Nephron progenitor cell (in vitro differentiated cells): Measurements from ENCODE around the gene C12orf43.

Experiments used
- DNase-seq: peaks from one replicate; pipeline ENCODE4 v3.0.0; 2021
- H3K27ac Mint-ChIP-seq: 2 replicates; pipeline ENCODE4 v1.8.0; 2021; ENCODE audit warnings: mild to moderate bottlenecking, moderate library complexity, mixed read lengths
- H3K27me3 Mint-ChIP-seq: 2 replicates; pipeline ENCODE4 v1.8.0; 2021; ENCODE audit warnings: mild to moderate bottlenecking, low read depth, mixed read lengths; ENCODE audit not compliant: poor library complexity
- H3K36me3 Mint-ChIP-seq: 2 replicates; pipeline ENCODE4 v1.8.0; 2021; ENCODE audit warnings: low read depth, mixed read lengths
- H3K4me1 Mint-ChIP-seq: 2 replicates; pipeline ENCODE4 v1.8.0; 2021; ENCODE audit warnings: mixed read lengths
- H3K4me3 Mint-ChIP-seq: 2 replicates; pipeline ENCODE4 v1.8.0; 2021; ENCODE audit warnings: mild to moderate bottlenecking, moderate library complexity, mixed read lengths
- H3K9me3 Mint-ChIP-seq: 2 replicates; pipeline ENCODE4 v1.8.0; 2021; ENCODE audit warnings: mild to moderate bottlenecking, moderate library complexity, mixed read lengths
- TF ChIP-seq, protein P1 (sequence below): fragments of 200-600 bp; sonication (generic); IDR thresholded peaks from 2 replicates; pipeline ENCODE4 v1.5.0; 2021; ENCODE audit warnings: antibody characterized with exemption

C12orf43 gene

GRCh38 chr12:120970310-120970709 lies 46.0 kb downstream of the C12orf43 start:
- H3K27ac Mint-ChIP-seq: peak overlapping the region; percentile 68
- no peak overlapping the region for H3K4me3 Mint-ChIP-seq
- H3K36me3 Mint-ChIP-seq: no peaks in the 10 kb centered on the region
- H3K4me1 Mint-ChIP-seq: peaks cover 19% of the 10 kb centered on the region
- H3K9me3 Mint-ChIP-seq: no peaks in the 10 kb centered on the region
- no peak for DNase-seq
- TF ChIP-seq, protein P1, sequence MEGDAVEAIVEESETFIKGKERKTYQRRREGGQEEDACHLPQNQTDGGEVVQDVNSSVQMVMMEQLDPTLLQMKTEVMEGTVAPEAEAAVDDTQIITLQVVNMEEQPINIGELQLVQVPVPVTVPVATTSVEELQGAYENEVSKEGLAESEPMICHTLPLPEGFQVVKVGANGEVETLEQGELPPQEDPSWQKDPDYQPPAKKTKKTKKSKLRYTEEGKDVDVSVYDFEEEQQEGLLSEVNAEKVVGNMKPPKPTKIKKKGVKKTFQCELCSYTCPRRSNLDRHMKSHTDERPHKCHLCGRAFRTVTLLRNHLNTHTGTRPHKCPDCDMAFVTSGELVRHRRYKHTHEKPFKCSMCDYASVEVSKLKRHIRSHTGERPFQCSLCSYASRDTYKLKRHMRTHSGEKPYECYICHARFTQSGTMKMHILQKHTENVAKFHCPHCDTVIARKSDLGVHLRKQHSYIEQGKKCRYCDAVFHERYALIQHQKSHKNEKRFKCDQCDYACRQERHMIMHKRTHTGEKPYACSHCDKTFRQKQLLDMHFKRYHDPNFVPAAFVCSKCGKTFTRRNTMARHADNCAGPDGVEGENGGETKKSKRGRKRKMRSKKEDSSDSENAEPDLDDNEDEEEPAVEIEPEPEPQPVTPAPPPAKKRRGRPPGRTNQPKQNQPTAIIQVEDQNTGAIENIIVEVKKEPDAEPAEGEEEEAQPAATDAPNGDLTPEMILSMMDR: no peak
- peaks cover 15% of the 10 kb centered on the region for H3K27me3 Mint-ChIP-seq

- H3K27me3 Mint-ChIP-seq: peaks cover 18% of the 10 kb centered on the region
- DNase-seq: no peak
These were observed 50.7 kb downstream of the C12orf43 start for GRCh38 chr12:120965534-120966091.

DNA sequence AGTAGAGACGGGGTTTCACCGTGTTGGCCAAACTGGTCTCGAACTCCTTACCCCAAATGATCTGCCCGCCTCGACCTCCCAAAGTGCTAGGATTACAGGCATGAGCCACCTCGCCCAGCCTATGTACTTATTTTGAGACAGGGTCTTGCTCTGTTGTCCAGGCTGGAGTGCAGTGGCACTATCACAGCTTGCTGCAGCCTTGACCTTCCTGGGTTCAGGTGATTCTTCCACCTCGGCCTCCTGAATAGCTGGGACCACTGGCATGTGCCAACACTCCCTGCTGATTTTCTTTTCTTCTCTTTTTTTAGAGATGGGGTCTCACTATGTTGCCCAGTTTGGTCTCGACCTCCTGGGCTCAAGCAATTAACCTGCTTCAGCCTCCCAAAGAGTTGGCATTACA lies 52.0 kb downstream of the C12orf43 start:
- H3K36me3 Mint-ChIP-seq: no peaks in the 10 kb centered on the region
- H3K27ac Mint-ChIP-seq: no peak overlapping the region
- peaks cover 23% of the 10 kb centered on the region for H3K27me3 Mint-ChIP-seq
- TF ChIP-seq, protein P1: no peak
- H3K9me3 Mint-ChIP-seq: no peaks in the 10 kb centered on the region
- H3K4me1 Mint-ChIP-seq: peaks cover 17% of the 10 kb centered on the region
- no peak overlapping the region for H3K4me3 Mint-ChIP-seq
- no peak for DNase-seq

More at GRCh38 chr12:120965534-120966091, 50.7 kb downstream of the C12orf43 start:
- TF ChIP-seq, protein P1: no peak
- peaks cover 22% of the 10 kb centered on the region for H3K4me1 Mint-ChIP-seq
- no peak overlapping the region for H3K4me3 Mint-ChIP-seq
- no peaks in the 10 kb centered on the region for H3K36me3 Mint-ChIP-seq
- H3K9me3 Mint-ChIP-seq: no peaks in the 10 kb centered on the region
- H3K27ac Mint-ChIP-seq: no peak overlapping the region

GRCh38 chr12:120962532-120963020 lies 53.7 kb downstream of the C12orf43 start:
- peaks cover 20% of the 10 kb centered on the region for H3K27me3 Mint-ChIP-seq
- no peaks in the 10 kb centered on the region for H3K9me3 Mint-ChIP-seq
- TF ChIP-seq, protein P1: no peak
- peaks cover 15% of the 10 kb centered on the region for H3K4me1 Mint-ChIP-seq
- no peaks in the 10 kb centered on the region for H3K36me3 Mint-ChIP-seq
- H3K4me3 Mint-ChIP-seq: no peak overlapping the region
- no peak overlapping the region for H3K27ac Mint-ChIP-seq
- DNase-seq: no peak

- peaks cover 22% of the 10 kb centered on the region for H3K27me3 Mint-ChIP-seq
- H3K4me1 Mint-ChIP-seq: peaks cover 13% of the 10 kb centered on the region
- no peak overlapping the region for H3K27ac Mint-ChIP-seq
- H3K4me3 Mint-ChIP-seq: no peak overlapping the region
- DNase-seq: peak; percentile 41
- no peaks in the 10 kb centered on the region for H3K9me3 Mint-ChIP-seq
- H3K36me3 Mint-ChIP-seq: no peaks in the 10 kb centered on the region
- TF ChIP-seq, protein P1: no peak
These were observed 54.4 kb downstream of the C12orf43 start for GRCh38 chr12:120961604-120962531.
